Astrocyte of the cerebellum (primary cell): ENCODE measurements around the gene WIPF3.

ENCODE experiments used
- DNase-seq: peaks from one replicate; pipeline ENCODE4 v3.0.0-alpha.2; 2011; ENCODE audit warnings: low read depth
- H3K4me3 ChIP-seq: 2 replicates; pipeline ENCODE4 v1.5.1; 2011; ENCODE audit warnings: mild to moderate bottlenecking, low read depth, low read length, moderate library complexity
- in situ Hi-C: cut with HindIII; loops from 2 replicates; pipeline ENCODE4 v1.10.0; 2017; ENCODE audit warnings: low sequenced_read_pairs
- TF ChIP-seq, protein P1 (sequence below): IDR thresholded peaks from 2 replicates; pipeline ENCODE4 v1.5.1; 2012; ENCODE audit warnings: low read length, low read depth, moderate library complexity, mild to moderate bottlenecking; ENCODE audit errors: missing control alignments

WIPF3 gene

DNA sequence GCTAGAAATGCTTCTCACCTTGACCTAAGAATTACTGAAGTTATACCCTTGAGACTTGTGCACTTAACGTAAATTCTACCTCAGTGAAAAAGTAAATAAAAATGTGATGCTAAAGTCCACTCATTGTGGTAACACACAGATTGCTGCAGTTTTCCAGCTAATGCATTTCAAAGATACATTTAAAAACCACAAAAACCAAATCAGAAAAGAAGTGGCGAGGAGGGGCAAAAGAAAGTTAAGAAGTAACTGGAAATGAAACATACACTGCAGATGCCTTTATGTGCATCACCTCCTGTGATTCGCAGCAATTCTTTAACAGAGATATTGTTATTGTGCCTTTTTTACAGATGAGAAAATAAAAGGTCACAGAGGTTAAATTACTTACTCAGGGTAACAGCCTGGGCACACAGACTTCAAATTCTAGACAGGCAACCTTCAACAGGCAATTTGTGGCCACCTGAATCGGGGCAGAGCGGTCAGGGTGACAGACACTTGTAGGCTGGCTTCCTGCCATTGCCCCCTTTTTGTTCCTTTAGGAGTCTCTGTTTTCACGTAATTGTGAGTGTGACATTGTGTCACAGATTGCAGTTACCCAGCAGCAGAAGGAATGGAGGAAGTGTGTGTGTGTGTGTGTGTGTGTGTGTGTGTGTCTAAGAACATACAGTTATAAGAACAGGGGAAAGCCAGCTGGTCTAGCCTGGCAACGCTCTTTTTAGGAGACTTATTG lies 1.9 kb downstream of the WIPF3 start:
- in situ Hi-C loops, result no loop called here
- no peak overlapping the region for H3K4me3 ChIP-seq
- no peak for DNase-seq
- TF ChIP-seq, protein P1, sequence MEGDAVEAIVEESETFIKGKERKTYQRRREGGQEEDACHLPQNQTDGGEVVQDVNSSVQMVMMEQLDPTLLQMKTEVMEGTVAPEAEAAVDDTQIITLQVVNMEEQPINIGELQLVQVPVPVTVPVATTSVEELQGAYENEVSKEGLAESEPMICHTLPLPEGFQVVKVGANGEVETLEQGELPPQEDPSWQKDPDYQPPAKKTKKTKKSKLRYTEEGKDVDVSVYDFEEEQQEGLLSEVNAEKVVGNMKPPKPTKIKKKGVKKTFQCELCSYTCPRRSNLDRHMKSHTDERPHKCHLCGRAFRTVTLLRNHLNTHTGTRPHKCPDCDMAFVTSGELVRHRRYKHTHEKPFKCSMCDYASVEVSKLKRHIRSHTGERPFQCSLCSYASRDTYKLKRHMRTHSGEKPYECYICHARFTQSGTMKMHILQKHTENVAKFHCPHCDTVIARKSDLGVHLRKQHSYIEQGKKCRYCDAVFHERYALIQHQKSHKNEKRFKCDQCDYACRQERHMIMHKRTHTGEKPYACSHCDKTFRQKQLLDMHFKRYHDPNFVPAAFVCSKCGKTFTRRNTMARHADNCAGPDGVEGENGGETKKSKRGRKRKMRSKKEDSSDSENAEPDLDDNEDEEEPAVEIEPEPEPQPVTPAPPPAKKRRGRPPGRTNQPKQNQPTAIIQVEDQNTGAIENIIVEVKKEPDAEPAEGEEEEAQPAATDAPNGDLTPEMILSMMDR, result no peak

DNA sequence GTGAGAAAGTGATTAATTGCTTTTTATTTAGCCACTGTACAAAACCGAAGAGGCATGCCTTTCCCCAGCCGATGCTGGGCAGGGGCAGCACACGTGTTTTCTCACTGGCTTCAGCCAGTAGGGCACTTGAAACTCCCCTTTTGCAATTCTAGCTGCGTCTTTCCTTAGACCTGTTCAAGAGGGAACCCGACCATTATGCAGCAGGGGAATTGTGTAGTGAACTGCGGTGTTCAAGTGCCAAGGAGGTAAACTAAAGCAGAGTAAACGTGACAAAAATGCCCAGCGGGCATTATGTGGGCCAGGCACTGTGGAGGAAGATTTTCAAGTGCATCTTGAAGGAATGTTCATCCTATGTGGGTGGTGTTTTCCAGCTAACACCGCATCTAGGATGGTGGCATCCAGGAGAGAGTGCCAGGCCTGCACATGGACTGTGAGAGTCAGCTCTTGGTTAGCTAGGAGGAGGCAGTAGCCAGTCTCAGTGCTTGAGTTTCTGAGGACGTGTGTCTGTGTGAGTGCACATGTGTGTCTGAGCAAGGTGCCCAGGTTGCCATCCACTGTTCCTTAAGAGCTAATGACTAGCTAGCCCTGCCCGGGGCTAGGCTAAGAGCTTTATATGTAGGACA lies 3.3 kb downstream of the WIPF3 start:
- TF ChIP-seq, protein P1, result no peak
- no peak for DNase-seq
- H3K4me3 ChIP-seq, result no peak overlapping the region
- in situ Hi-C loops, result no loop called here

DNA sequence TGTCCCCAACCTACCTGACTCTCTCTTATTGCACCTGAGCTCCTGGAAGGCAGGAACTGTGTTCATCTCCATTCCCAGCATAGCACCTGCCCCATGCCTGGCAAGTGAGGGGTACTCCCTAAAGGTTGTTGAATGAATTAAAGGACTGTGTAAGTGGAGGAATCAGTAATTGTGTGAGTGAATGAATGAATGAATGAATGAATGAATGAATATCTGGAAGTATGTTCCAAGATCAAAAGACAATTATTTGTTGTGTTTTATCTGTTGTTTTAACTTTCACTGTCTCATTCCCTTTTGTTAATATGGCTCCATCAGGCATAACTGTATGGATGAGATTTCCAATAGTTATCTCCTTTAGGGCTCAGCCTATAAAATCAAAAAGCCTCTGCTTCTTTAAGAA lies 4.0 kb downstream of the WIPF3 start:
- TF ChIP-seq, protein P1, result no peak
- in situ Hi-C loops, result no loop called here
- DNase-seq, result no peak
- H3K4me3 ChIP-seq, result no peak overlapping the region

DNA sequence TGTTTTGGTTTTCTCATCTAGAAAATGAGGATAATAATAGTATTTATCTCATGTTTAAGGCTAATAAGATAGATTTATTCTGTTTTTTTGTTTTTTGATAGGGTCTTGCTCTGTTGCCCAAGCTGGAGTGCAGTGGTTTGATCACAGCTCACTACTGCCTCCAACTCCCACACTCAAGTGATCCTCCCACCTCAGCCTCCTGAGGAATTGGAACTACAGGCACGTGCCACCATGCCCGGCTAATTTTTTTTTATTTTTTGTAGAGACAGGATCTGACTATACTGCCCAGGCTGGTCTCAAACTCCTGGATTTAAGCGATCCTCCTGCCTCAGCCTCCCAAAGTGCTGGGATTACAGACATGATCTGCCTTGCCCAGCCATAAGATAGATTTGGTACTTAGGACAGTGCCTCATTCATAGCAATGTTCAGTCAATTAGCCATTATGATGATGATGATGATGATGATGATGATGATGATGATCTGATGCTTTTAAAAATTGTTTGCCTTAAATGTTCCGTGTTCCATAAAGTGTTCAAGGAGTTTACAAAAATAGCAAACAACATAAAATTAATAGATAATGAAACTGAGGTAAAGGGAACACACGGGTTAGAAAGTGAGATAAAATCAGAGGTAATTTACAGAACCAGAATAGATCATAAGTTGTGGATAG lies 4.6 kb downstream of the WIPF3 start:
- no peak overlapping the region for H3K4me3 ChIP-seq
- in situ Hi-C loops, result no loop called here
- TF ChIP-seq, protein P1, result no peak
- DNase-seq, result no peak

DNA sequence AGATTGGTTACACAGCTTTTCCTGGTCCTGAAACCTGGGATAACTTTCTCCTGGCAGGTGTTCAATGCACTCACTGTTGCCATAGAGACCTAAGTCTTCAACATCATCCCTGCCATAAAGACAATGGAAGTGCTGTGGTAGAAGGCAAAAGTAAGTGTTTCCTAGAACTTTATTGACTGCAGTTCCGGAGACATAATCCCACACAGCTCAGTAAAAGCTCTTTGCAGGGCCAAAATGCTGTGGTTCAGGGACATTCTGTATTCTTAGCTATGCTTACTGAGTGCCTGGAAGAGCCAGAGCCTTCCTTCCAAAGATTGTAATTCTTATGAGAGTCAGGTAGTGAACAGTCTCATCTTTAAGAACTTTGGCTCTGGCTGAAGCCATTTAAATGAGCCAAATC lies 5.3 kb downstream of the WIPF3 start:
- in situ Hi-C loops, result no loop called here
- no peak overlapping the region for H3K4me3 ChIP-seq
- no peak for DNase-seq
- TF ChIP-seq, protein P1, result no peak

DNA sequence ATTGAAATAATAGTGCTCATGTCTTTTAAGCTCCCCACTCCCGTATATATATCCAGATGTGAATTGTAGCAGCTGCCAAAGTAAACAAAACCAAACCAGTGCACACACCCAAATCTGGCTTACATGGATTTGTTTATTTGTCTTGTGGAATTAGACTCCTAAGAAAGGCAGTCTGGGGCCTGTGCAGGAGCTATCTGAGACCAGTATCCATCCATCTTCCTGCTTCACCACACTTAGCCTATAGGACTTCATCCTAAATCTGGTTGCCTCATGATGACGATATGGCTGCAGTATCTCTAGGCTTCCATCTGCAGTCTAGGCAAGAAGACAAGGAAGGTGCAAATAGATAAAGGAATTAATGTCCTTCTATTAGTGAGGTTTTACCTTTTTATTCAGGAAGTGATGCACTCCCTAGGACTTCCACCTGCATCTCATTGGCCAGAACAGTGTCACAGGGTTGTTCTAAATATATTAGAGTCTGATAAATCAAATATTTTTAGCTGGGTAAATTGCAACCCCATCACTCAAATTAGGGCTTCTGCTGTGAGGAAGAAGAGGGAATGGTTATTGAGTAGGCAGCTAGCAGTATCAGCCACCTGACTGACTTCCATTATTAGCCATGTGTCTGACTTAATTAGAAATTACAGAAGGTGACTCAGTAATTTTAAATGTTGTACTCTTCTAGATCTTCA lies 6.0 kb downstream of the WIPF3 start:
- TF ChIP-seq, protein P1, result no peak
- no peak overlapping the region for H3K4me3 ChIP-seq
- in situ Hi-C loops, result no loop called here
- no peak for DNase-seq
